COLO668 (cell line): Measurements from ENCODE around the gene RPA3.

ENCODE experiments used
- DNase-seq: peaks from one replicate; lab custom pipeline; 2025; ENCODE audit not compliant: unreplicated experiment; lab: John Stamatoyannopoulos, UW

RPA3 gene

GRCh38 chr7:7654964-7655715 is 63.3 kb downstream of the RPA3 start:
- DNase-seq: no peak

GRCh38 chr7:7653593-7654187 is 64.7 kb downstream of the RPA3 start:
- peak; percentile 31 for DNase-seq

GRCh38 chr7:7652798-7653540 is 65.4 kb downstream of the RPA3 start:
- DNase-seq: no peak

- DNase-seq: no peak
Observed at GRCh38 chr7:7651479-7651878, 66.9 kb downstream of the RPA3 start.

GRCh38 chr7:7650682-7651206 is 67.7 kb downstream of the RPA3 start:
- DNase-seq: no peak

- DNase-seq: no peak
Observed at GRCh38 chr7:7647495-7648036, 70.8 kb downstream of the RPA3 start.

GRCh38 chr7:7642081-7642480 is 76.3 kb downstream of the RPA3 start:
- no peak for DNase-seq

- peak; percentile 54 for DNase-seq
Observed at GRCh38 chr7:7641129-7641663, 77.2 kb downstream of the RPA3 start.

- peak; percentile 100 for DNase-seq
Observed at GRCh38 chr7:7640221-7641128, 77.9 kb downstream of the RPA3 start, which contains the start of gene UMAD1. Gene UMAD1, plus strand, starts transcription at chr7:7640752. Its CDS starts 32,620 bp downstream, at chr7:7673372.

GRCh38 chr7:7639847-7640220 is 78.6 kb downstream of the RPA3 start:
- peak; percentile 55 for DNase-seq

GRCh38 chr7:7639421-7639820 is 79.0 kb downstream of the RPA3 start:
- DNase-seq: no peak

GRCh38 chr7:7630626-7631329 is 87.6 kb downstream of the RPA3 start:
- DNase-seq: no peak

GRCh38 chr7:7628476-7628875 is 89.9 kb downstream of the RPA3 start:
- no peak for DNase-seq

GRCh38 chr7:7620644-7621210 is 97.7 kb downstream of the RPA3 start:
- DNase-seq: no peak

- no peak for DNase-seq
Observed at GRCh38 chr7:7620236-7620635, 98.2 kb downstream of the RPA3 start.

- no peak for DNase-seq
Observed at GRCh38 chr7:7618410-7618809, 100.0 kb downstream of the RPA3 start.

GRCh38 chr7:7617550-7617949 is 100.9 kb downstream of the RPA3 start:
- no peak for DNase-seq

- no peak for DNase-seq
Observed at GRCh38 chr7:7614018-7614741, 104.2 kb downstream of the RPA3 start.

GRCh38 chr7:7613210-7613609 is 105.2 kb downstream of the RPA3 start:
- no peak for DNase-seq
